ENCODE results near the gene NGB.

DNA sequence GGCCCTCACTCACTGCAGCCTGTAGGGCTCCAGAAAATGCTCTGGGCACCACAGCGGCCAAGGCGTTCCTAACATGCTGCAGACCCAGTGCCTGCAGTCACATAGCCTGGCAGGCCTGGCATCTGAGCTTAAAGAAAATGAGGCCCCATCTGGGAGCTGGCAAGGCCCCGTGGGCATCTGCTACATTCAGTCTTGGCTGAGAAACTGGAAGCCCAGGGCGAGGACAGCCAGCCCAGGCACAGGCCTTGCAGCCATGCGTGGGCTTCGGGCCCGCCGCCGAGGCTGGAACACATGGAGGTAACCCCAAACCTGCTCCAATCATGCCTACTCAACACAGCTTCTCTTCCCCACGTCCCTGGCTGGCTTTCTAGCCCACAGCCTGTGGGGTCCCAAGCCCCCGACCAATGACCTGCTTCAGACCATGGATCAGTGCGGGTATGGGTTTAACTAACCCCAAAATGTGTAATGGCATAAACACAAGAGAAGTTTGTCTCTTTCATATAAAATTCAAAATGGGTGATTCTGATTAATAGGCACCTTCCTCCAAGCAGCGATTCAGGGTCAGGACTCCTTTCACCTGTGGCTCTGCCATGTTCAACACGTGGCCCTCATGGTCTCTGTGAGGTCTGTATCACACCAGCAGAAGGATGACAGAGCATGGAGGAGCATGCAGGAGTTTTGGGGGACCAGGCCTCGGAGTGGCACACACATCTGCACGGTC lies 6.4 kb downstream of the NGB start:
- TF ChIP-seq POLR2A (IDR thresholded peaks at IDR 0.05), result no peak
- TF ChIP-seq, protein P1, sequence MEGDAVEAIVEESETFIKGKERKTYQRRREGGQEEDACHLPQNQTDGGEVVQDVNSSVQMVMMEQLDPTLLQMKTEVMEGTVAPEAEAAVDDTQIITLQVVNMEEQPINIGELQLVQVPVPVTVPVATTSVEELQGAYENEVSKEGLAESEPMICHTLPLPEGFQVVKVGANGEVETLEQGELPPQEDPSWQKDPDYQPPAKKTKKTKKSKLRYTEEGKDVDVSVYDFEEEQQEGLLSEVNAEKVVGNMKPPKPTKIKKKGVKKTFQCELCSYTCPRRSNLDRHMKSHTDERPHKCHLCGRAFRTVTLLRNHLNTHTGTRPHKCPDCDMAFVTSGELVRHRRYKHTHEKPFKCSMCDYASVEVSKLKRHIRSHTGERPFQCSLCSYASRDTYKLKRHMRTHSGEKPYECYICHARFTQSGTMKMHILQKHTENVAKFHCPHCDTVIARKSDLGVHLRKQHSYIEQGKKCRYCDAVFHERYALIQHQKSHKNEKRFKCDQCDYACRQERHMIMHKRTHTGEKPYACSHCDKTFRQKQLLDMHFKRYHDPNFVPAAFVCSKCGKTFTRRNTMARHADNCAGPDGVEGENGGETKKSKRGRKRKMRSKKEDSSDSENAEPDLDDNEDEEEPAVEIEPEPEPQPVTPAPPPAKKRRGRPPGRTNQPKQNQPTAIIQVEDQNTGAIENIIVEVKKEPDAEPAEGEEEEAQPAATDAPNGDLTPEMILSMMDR (IDR thresholded peaks at IDR 0.05), result no peak

Data from transverse colon (tissue), 3 donors.